HepG2 (cell line): ENCODE data around the gene BSG. TPM values are rescaled to one million over a fixed set of nuclear protein-coding genes. Genes with fewer than 3 reads are reported as not detected.

Experiments used
- ARID3A ChIP-seq: IDR thresholded peaks from 2 replicates; pipeline ENCODE4 v1.6.1; 2012; ENCODE audit warnings: low read depth, low read length, improper control_type of control experiment
- CBX5 ChIP-seq: sonication (generic); formaldehyde crosslinking; IDR thresholded peaks from 2 replicates; pipeline ENCODE4 v1.4.0; 2020; ENCODE audit warnings: missing genetic modification reagents, borderline replicate concordance
- ESRRA ChIP-seq: sonication (generic); formaldehyde crosslinking; IDR thresholded peaks from 2 replicates; pipeline ENCODE4 v1.5.1; 2020; ENCODE audit warnings: mild to moderate bottlenecking, low read depth, missing genetic modification reagents
- HNRNPL ChIP-seq: fragments of 200-400 bp; formaldehyde crosslinking; IDR thresholded peaks from 2 replicates; pipeline ENCODE4 v1.6.1; 2017; ENCODE audit warnings: mild to moderate bottlenecking, low read depth, low read length
- KAT7 ChIP-seq: IDR thresholded peaks from 2 replicates; pipeline ENCODE4 v1.6.1; 2018; ENCODE audit warnings: borderline replicate concordance, missing compliant biosample characterization
- MEIS2 ChIP-seq: sonication (generic); formaldehyde crosslinking; IDR thresholded peaks from 2 replicates; pipeline ENCODE4 v1.9.0; 2021; ENCODE audit warnings: mild to moderate bottlenecking, missing genetic modification reagents
- MTF2 ChIP-seq: sonication (generic); formaldehyde crosslinking; IDR thresholded peaks from 2 replicates; pipeline ENCODE4 v1.5.0; 2020; ENCODE audit warnings: missing genetic modification reagents, borderline replicate concordance
- RBFOX2 ChIP-seq: fragments of 200-400 bp; formaldehyde crosslinking; IDR thresholded peaks from 2 replicates; pipeline ENCODE4 v1.6.1; 2017; ENCODE audit warnings: low read depth, mild to moderate bottlenecking, low read length
- SKIL ChIP-seq: sonication (generic); formaldehyde crosslinking; IDR thresholded peaks from 2 replicates; pipeline ENCODE4 v1.8.0; 2022; ENCODE audit warnings: missing genetic modification reagents, mild to moderate bottlenecking, moderate library complexity, borderline replicate concordance
- SOX6 ChIP-seq, 2 experiments: fragments of 450-650 bp in 1 of 2; sonication (generic) in 1 of 2; formaldehyde crosslinking in 1 of 2; IDR thresholded peaks; 2 replicates each; pipeline versions ENCODE4 v1.4.0 to v1.6.1; 2017 to 2020; ENCODE audit warnings: antibody characterized with exemption in 1 of 2, mild to moderate bottlenecking in 1 of 2, missing genetic modification reagents in 1 of 2
- ZNF510 ChIP-seq: sonication (generic); formaldehyde crosslinking; IDR thresholded peaks from 2 replicates; pipeline ENCODE4 v1.4.0; 2020; ENCODE audit warnings: low read depth, mild to moderate bottlenecking, missing genetic modification reagents
- ZNF597 ChIP-seq: sonication (generic); formaldehyde crosslinking; IDR thresholded peaks from 2 replicates; pipeline ENCODE4 v1.5.0; 2020; ENCODE audit warnings: missing genetic modification reagents
- ZNF605 ChIP-seq: sonication (generic); formaldehyde crosslinking; IDR thresholded peaks from 2 replicates; pipeline ENCODE4 v1.8.0; 2022; ENCODE audit warnings: mild to moderate bottlenecking, missing genetic modification reagents
- ZNF644 ChIP-seq: IDR thresholded peaks from 2 replicates; pipeline ENCODE4 v1.6.1; 2016; ENCODE audit warnings: low read depth
- polyA plus RNA-seq, 8 experiments: library from polyadenylated mRNA; depleted of rRNA in 3 of 8; stranded (reverse) in 7 of 8; unstranded in 1 of 8; fragments of >200 nt; fragmentation: Illumina TruSeq in 4 of 8; extraction: Trizol in 4 of 8; gene quantifications; 2 replicates each; pipeline versions ENCODE4 v1.2.1 to v1.2.3, GENCODE V29; 2011 to 2016; ENCODE audit warnings: low read depth in 4 of 8, missing spikeins in 1 of 8, mixed read lengths in 1 of 8; ENCODE audit not compliant: insufficient read depth in 1 of 8
- total RNA-seq, 5 experiments: library from RNA; depleted of rRNA; stranded (reverse); fragments of >200 nt; fragmentation: Illumina TruSeq; extraction: Trizol; gene quantifications; 2 replicates each; pipeline ENCODE4 v1.2.3, GENCODE V29; 2016; ENCODE audit warnings: low read depth in 1 of 5
- TF ChIP-seq, protein P1 (sequence below): sonication (generic); formaldehyde crosslinking; IDR thresholded peaks from 2 replicates; pipeline ENCODE4 v1.9.0; 2021; ENCODE audit warnings: missing genetic modification reagents, mild to moderate bottlenecking, borderline replicate concordance
- TF ChIP-seq, protein P2 (sequence below): fragments of 450-650 bp; IDR thresholded peaks from 2 replicates; pipeline ENCODE4 v1.6.1; 2017; ENCODE audit warnings: mild to moderate bottlenecking
- TF ChIP-seq, protein P3 (sequence below): sonication (generic); formaldehyde crosslinking; IDR thresholded peaks from 2 replicates; pipeline ENCODE4 v1.5.0; 2020; ENCODE audit warnings: missing genetic modification reagents, mild to moderate bottlenecking, borderline replicate concordance
- TF ChIP-seq, protein P4 (sequence below): IDR thresholded peaks from 2 replicates; pipeline ENCODE4 v1.6.1; 2016; ENCODE audit warnings: mild to moderate bottlenecking, missing biosample characterization, missing genetic modification reagents

Gene BSG
- total and polyA plus RNA-seq, 2 of the 13 experiments (the other 11 are each of a cell fraction or from before 2014, with no cell fraction given) = 309 to 754 TPM

GRCh38 chr19:588093-588740, 15.8 kb downstream of the BSG start (continued):
- TF ChIP-seq, protein P1, sequence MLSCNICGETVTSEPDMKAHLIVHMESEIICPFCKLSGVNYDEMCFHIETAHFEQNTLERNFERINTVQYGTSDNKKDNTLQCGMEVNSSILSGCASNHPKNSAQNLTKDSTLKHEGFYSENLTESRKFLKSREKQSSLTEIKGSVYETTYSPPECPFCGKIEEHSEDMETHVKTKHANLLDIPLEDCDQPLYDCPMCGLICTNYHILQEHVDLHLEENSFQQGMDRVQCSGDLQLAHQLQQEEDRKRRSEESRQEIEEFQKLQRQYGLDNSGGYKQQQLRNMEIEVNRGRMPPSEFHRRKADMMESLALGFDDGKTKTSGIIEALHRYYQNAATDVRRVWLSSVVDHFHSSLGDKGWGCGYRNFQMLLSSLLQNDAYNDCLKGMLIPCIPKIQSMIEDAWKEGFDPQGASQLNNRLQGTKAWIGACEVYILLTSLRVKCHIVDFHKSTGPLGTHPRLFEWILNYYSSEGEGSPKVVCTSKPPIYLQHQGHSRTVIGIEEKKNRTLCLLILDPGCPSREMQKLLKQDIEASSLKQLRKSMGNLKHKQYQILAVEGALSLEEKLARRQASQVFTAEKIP (CRISPR knock-in tag) = no peak
- no peak for TF ChIP-seq KAT7 (CRISPR knock-in tag)
- TF ChIP-seq ZNF605 = no peak
- TF ChIP-seq ESRRA = no peak
- TF ChIP-seq CBX5 (CRISPR knock-in tag) = no peak
- no peak for TF ChIP-seq RBFOX2
- TF ChIP-seq SKIL (CRISPR knock-in tag) = no peak
- TF ChIP-seq, protein P2, sequence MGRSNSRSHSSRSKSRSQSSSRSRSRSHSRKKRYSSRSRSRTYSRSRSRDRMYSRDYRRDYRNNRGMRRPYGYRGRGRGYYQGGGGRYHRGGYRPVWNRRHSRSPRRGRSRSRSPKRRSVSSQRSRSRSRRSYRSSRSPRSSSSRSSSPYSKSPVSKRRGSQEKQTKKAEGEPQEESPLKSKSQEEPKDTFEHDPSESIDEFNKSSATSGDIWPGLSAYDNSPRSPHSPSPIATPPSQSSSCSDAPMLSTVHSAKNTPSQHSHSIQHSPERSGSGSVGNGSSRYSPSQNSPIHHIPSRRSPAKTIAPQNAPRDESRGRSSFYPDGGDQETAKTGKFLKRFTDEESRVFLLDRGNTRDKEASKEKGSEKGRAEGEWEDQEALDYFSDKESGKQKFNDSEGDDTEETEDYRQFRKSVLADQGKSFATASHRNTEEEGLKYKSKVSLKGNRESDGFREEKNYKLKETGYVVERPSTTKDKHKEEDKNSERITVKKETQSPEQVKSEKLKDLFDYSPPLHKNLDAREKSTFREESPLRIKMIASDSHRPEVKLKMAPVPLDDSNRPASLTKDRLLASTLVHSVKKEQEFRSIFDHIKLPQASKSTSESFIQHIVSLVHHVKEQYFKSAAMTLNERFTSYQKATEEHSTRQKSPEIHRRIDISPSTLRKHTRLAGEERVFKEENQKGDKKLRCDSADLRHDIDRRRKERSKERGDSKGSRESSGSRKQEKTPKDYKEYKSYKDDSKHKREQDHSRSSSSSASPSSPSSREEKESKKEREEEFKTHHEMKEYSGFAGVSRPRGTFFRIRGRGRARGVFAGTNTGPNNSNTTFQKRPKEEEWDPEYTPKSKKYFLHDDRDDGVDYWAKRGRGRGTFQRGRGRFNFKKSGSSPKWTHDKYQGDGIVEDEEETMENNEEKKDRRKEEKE = no peak
- no peak for TF ChIP-seq ZNF510 (CRISPR knock-in tag)
- TF ChIP-seq ZNF597 (CRISPR knock-in tag) = no peak
- TF ChIP-seq MTF2 (CRISPR knock-in tag) = peak; percentile 58; the same call in 1 of the 2 replicates
- TF ChIP-seq ZNF644 (CRISPR knock-in tag) = no peak
- TF ChIP-seq MEIS2 = no peak
- peak; percentile 94 for TF ChIP-seq HNRNPL
- no peak for TF ChIP-seq SOX6 (IDR thresholded peaks at IDR 0.05)
- TF ChIP-seq SOX6 (CRISPR knock-in tag; IDR thresholded peaks at IDR 0.05) = no peak
- TF ChIP-seq, protein P3, sequence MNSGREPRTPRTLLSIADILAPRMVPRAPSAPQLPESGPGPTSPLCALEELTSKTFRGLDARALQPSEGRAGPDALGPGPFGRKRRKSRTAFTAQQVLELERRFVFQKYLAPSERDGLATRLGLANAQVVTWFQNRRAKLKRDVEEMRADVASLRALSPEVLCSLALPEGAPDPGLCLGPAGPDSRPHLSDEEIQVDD (CRISPR knock-in tag) = no peak
- TF ChIP-seq, protein P4, sequence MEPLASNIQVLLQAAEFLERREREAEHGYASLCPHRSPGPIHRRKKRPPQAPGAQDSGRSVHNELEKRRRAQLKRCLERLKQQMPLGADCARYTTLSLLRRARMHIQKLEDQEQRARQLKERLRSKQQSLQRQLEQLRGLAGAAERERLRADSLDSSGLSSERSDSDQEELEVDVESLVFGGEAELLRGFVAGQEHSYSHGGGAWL (CRISPR knock-in tag) = no peak
- no peak for TF ChIP-seq ARID3A
